H1 (cell line): Measurements from ENCODE around the gene ATP2B1. TPM values are rescaled to one million over a fixed set of nuclear protein-coding genes. Genes with fewer than 3 reads are reported as not detected.

Experiments
- CTCF ChIA-PET: fragments of 300-600 bp; sonication (Branson Sonifier 250); formaldehyde crosslinking; loops from one replicate; lab custom pipeline; 2021; ENCODE audit not compliant: partially characterized antibody; lab: Charles Lee
- POLR2A ChIA-PET: fragments of 300-600 bp; sonication (Branson Sonifier 250); formaldehyde crosslinking; loops from one replicate; lab custom pipeline; 2021; ENCODE audit warnings: inconsistent platforms; ENCODE audit not compliant: partially characterized antibody; lab: Charles Lee
- DNase-seq, 2 experiments: peaks; one replicate each; pipeline versions ENCODE4 v3.0.0 to v3.0.0-alpha.2; 2010 to 2022; ENCODE audit warnings: low spot score in 2 of 2, low read depth in 1 of 2, mixed read lengths in 1 of 2
- FAIRE-seq: peaks from 2 replicates; lab custom pipeline; 2011; peaks lifted over from hg19 to GRCh38; lab: Jason Lieb, UNC
- H2AFZ ChIP-seq: 2 replicates; pipeline ENCODE4 v1.8.1; 2012; ENCODE audit warnings: low read length, inconsistent platforms
- H2AK5ac ChIP-seq: 2 replicates; pipeline ENCODE4 v1.6.1; 2013; ENCODE audit warnings: low read depth, low read length
- H2BK120ac ChIP-seq: replicated peaks from 2 replicates; pipeline ENCODE3; 2013; ENCODE audit warnings: low read depth, low read length, inconsistent platforms
- H2BK12ac ChIP-seq: 2 replicates; pipeline ENCODE4 v1.6.1; 2013; ENCODE audit warnings: low read depth, low read length
- H2BK15ac ChIP-seq: 2 replicates; pipeline ENCODE4 v1.6.1; 2013; ENCODE audit warnings: low read length
- H2BK20ac ChIP-seq: 2 replicates; pipeline ENCODE4 v1.6.1; 2013; ENCODE audit warnings: low read length
- H2BK5ac ChIP-seq: 2 replicates; pipeline ENCODE4 v1.6.1; 2013; ENCODE audit warnings: low read depth, low read length
- H3K14ac ChIP-seq: 2 replicates; pipeline ENCODE4 v1.6.1; 2013; ENCODE audit warnings: inconsistent platforms; ENCODE audit not compliant: insufficient read length
- H3K18ac ChIP-seq: 2 replicates; pipeline ENCODE4 v1.6.1; 2013; ENCODE audit warnings: low read length; ENCODE audit errors: extremely low read depth
- H3K23ac ChIP-seq: 2 replicates; pipeline ENCODE4 v1.6.1; 2013; ENCODE audit warnings: inconsistent platforms; ENCODE audit not compliant: insufficient read length
- H3K23me2 ChIP-seq: 2 replicates; pipeline ENCODE4 v1.6.1; 2013; ENCODE audit warnings: low read depth, low read length
- H3K27ac ChIP-seq: 2 replicates; pipeline ENCODE4 v1.6.1; 2011; ENCODE audit warnings: low read depth, low read length, inconsistent platforms
- H3K27me3 ChIP-seq, 4 experiments: replicated peaks in 1 of 4; 1 replicate in 1 of 4; 2 replicates in 3 of 4; pipeline versions ENCODE4 v1.6.1 to v1.8.1; 2011 to 2013; ENCODE audit warnings: low read length in 3 of 4, mild to moderate bottlenecking in 3 of 4, inconsistent platforms in 2 of 4, mixed read lengths in 2 of 4, moderate library complexity in 1 of 4; ENCODE audit not compliant: control insufficient read depth in 3 of 4, insufficient read depth in 3 of 4; ENCODE audit errors: extremely low read depth in 1 of 4
- H3K36me3 ChIP-seq, 4 experiments: 2 replicates each; pipeline versions ENCODE4 v1.6.1 to v1.8.1; 2011 to 2013; ENCODE audit warnings: mild to moderate bottlenecking in 4 of 4, low read length in 3 of 4, moderate library complexity in 2 of 4, control low read depth in 1 of 4, inconsistent platforms in 1 of 4; ENCODE audit not compliant: insufficient read depth in 4 of 4, control insufficient read depth in 2 of 4
- H3K4ac ChIP-seq: replicated peaks from 2 replicates; pipeline ENCODE3; 2013; ENCODE audit warnings: low read length, low read depth, mixed read lengths, inconsistent platforms; ENCODE audit not compliant: insufficient read length
- H3K4me1 ChIP-seq, 4 experiments: replicated peaks in 1 of 4; 1 replicate in 1 of 4; 2 replicates in 3 of 4; pipeline versions ENCODE4 v1.6.1 to v1.8.1; 2011 to 2013; ENCODE audit warnings: low read length in 3 of 4, inconsistent platforms in 2 of 4, mixed read lengths in 1 of 4; ENCODE audit not compliant: insufficient read depth in 4 of 4, control insufficient read depth in 3 of 4
- H3K4me2 ChIP-seq, 2 experiments: 2 replicates each; pipeline versions ENCODE4 v1.6.1 to v1.8.1; 2011 to 2013; ENCODE audit warnings: low read depth in 2 of 2, low read length in 2 of 2, control low read depth in 1 of 2, inconsistent platforms in 1 of 2, mild to moderate bottlenecking in 1 of 2; ENCODE audit not compliant: insufficient read depth in 1 of 2
- H3K4me3 ChIP-seq, 4 experiments: fragments of 200-600, 300-600 bp in 1 of 4; sonication (generic), shearing (Covaris generic), sonication (Bioruptor Twin) in 1 of 4; 2 replicates each; pipeline versions ENCODE4 v1.5.1 to v1.8.1; 2011 to 2016; ENCODE audit warnings: low read length in 4 of 4, low read depth in 3 of 4, control low read depth in 2 of 4, inconsistent platforms in 2 of 4, mild to moderate bottlenecking in 2 of 4, mixed read lengths in 1 of 4, moderate library complexity in 1 of 4; ENCODE audit not compliant: insufficient read depth in 2 of 4; ENCODE audit errors: extremely low read depth in 1 of 4
- H3K56ac ChIP-seq: replicated peaks from 2 replicates; pipeline ENCODE3; 2013; ENCODE audit warnings: low read depth, mild to moderate bottlenecking, mixed read lengths, low read length, inconsistent platforms; ENCODE audit not compliant: insufficient read length
- H3K79me1 ChIP-seq: 2 replicates; pipeline ENCODE4 v1.6.1; 2013; ENCODE audit warnings: low read depth, low read length, control low read depth
- H3K79me2 ChIP-seq, 2 experiments: 2 replicates each; pipeline versions ENCODE4 v1.6.1 to v1.8.1; 2012 to 2013; ENCODE audit warnings: low read length in 2 of 2, mild to moderate bottlenecking in 2 of 2, inconsistent platforms in 1 of 2; ENCODE audit not compliant: insufficient read depth in 2 of 2, control insufficient read depth in 1 of 2
- H3K9ac ChIP-seq, 4 experiments: replicated peaks in 1 of 4; 1 replicate in 1 of 4; 2 replicates in 3 of 4; pipeline versions ENCODE4 v1.6.1 to v1.8.1; 2011 to 2013; ENCODE audit warnings: low read depth in 3 of 4, low read length in 3 of 4, control low read depth in 2 of 4, mild to moderate bottlenecking in 2 of 4, moderate library complexity in 2 of 4, inconsistent platforms in 1 of 4; ENCODE audit errors: extremely low read depth in 1 of 4
- H3K9me3 ChIP-seq, 2 experiments: 2 replicates each; pipeline versions ENCODE4 v1.6.1 to v1.8.1; 2012 to 2013; ENCODE audit warnings: mild to moderate bottlenecking in 2 of 2, moderate library complexity in 2 of 2, control low read depth in 1 of 2, inconsistent platforms in 1 of 2, low read depth in 1 of 2, low read length in 1 of 2, mixed read lengths in 1 of 2; ENCODE audit not compliant: insufficient read depth in 2 of 2
- H4K20me1 ChIP-seq, 2 experiments: replicated peaks in 1 of 2; 2 replicates each; pipeline versions ENCODE3 to v1.8.1; 2011 to 2013; ENCODE audit warnings: inconsistent platforms in 2 of 2, low read length in 2 of 2, mild to moderate bottlenecking in 1 of 2; ENCODE audit not compliant: insufficient read depth in 2 of 2, control insufficient read depth in 1 of 2
- H4K5ac ChIP-seq: 2 replicates; pipeline ENCODE4 v1.6.1; 2013; ENCODE audit warnings: low read length, low read depth, mixed read lengths, inconsistent platforms; ENCODE audit not compliant: insufficient read length
- H4K8ac ChIP-seq: 2 replicates; pipeline ENCODE4 v1.8.0; 2013; ENCODE audit warnings: mild to moderate bottlenecking, moderate library complexity, low read length, inconsistent platforms; ENCODE audit not compliant: insufficient read depth; ENCODE audit errors: extremely low read depth
- H4K91ac ChIP-seq: replicated peaks from 2 replicates; pipeline ENCODE3; 2013; ENCODE audit warnings: low read length, mixed read lengths, inconsistent platforms; ENCODE audit not compliant: insufficient read length
- ATF2 ChIP-seq: IDR thresholded peaks from 2 replicates; pipeline ENCODE4 v1.6.1; 2012; ENCODE audit warnings: low read length, inconsistent platforms
- CBX8 ChIP-seq: fragments of 300-800, 300-1000 bp; sonication (generic); IDR thresholded peaks from 2 replicates; pipeline ENCODE4 v1.7.1; 2016; ENCODE audit warnings: low read depth, low read length, borderline replicate concordance
- RNF2 ChIP-seq: fragments of 200-900, 300-1000 bp; sonication (generic); IDR thresholded peaks from 2 replicates; pipeline ENCODE4 v1.7.1; 2016; ENCODE audit warnings: borderline replicate concordance, low read depth, mild to moderate bottlenecking, antibody characterized with exemption, low read length; ENCODE audit not compliant: poor library complexity, severe bottlenecking; ENCODE audit errors: missing control alignments
- SP1 ChIP-seq: IDR thresholded peaks from 2 replicates; pipeline ENCODE4 v1.6.1; 2011; ENCODE audit warnings: low read depth, low read length
- SP4 ChIP-seq: IDR thresholded peaks from 2 replicates; pipeline ENCODE4 v1.6.1; 2012; ENCODE audit warnings: low read length, inconsistent platforms
- WGBS, 2 experiments: shearing (Covaris generic) in 1 of 2; methylation state at CpG; one replicate each; pipeline versions ENCODE4 v1.1.6 to v1.1.7; 2013 to 2015; ENCODE audit warnings: low lambda C conversion rate in 2 of 2, mixed read lengths in 2 of 2, inconsistent platforms in 1 of 2, low coverage in 1 of 2, missing lambda C conversion rate in 1 of 2; ENCODE audit not compliant: insufficient replicate concordance in 2 of 2, insufficient coverage in 1 of 2, insufficient read length in 1 of 2; ENCODE audit errors: extremely low coverage in 1 of 2, missing lambda C conversion rate in 1 of 2; 5-methylcytosine and 5-hydroxymethylcytosine counted together
- polyA plus RNA-seq, 7 experiments: library from polyadenylated mRNA; depleted of rRNA in 3 of 7; stranded (reverse) in 5 of 7; unstranded in 2 of 7; fragments of >200 nt in 5 of 7; fragments of 200-250 nt in 2 of 7; gene quantifications; 1 replicate in 5 of 7; 2 replicates in 1 of 7; 4 replicates in 1 of 7; pipeline versions ENCODE4 v1.2.1 to v1.2.3, GENCODE V29; 2011 to 2013; ENCODE audit warnings: missing spikeins in 2 of 7, mixed read lengths in 2 of 7
- total RNA-seq: library from RNA; stranded (reverse); fragmentation: NEBNext Ultra II Directional; extraction: Animal tissue kit (Norgen Biotek cat#: 25700); gene quantifications from 2 replicates; pipeline ENCODE4 v1.2.1, GENCODE V29; 2021

ATP2B1 gene
- total and polyA plus RNA-seq, 2 of the 8 experiments (the other 6 are each of a cell fraction or from before 2014, with no cell fraction given), result 4.3 to 32.0 TPM

- no peak overlapping the region for H3K4me2 ChIP-seq
- H3K36me3 ChIP-seq, result no peaks in the 10 kb centered on the region
- H3K23ac ChIP-seq, result no peak overlapping the region
- no peak overlapping the region for H4K8ac ChIP-seq
- H3K27ac ChIP-seq, result no peak overlapping the region
- no peaks in the 10 kb centered on the region for H3K9me3 ChIP-seq
- CTCF ChIA-PET, result no interaction called here
- no peaks in the 10 kb centered on the region for H3K79me2 ChIP-seq
- no peak for FAIRE-seq
- TF ChIP-seq SP4, result no peak
- TF ChIP-seq CBX8, result no peak
- TF ChIP-seq SP1, result no peak
- no peak for TF ChIP-seq RNF2
- TF ChIP-seq ATF2, result no peak
- TF ChIP-seq, all 59 proteins: peak for 0
- Histone ChIP-seq H2AK5ac (no peak overlapping the region), H4K5ac (no peak overlapping the region), H2BK12ac (no peak overlapping the region), H3K18ac (no peak overlapping the region), H3K56ac (no peak overlapping the region), H2BK120ac (no peak overlapping the region), H2BK5ac (no peak overlapping the region), H3K14ac (no peak overlapping the region), H3K79me1 (no peaks in the 10 kb centered on the region), H3K27me3 (no peaks in the 10 kb centered on the region; a peak in 1 of 7 replicates), H4K91ac (no peak overlapping the region), H2BK15ac (no peak overlapping the region), H3K4ac (no peak overlapping the region), H2AFZ (no peak overlapping the region), H3K4me1 (no peaks in the 10 kb centered on the region), H3K23me2 (no peaks in the 10 kb centered on the region), H4K20me1 (no peaks in the 10 kb centered on the region), H2BK20ac (no peak overlapping the region), H3K9ac (no peak overlapping the region), H3K4me3 (no peak overlapping the region)
- POLR2A ChIA-PET, result no interaction called here
- 84% methylated on average over 4 of the region's 4 CpGs; no CpG with 5 or more reads in 1 of the 2 experiments for WGBS, 2 experiments
- no peak for DNase-seq
These were observed 47.6 kb upstream of the ATP2B1 start for GRCh38 chr12:89756194-89756584.
